Calu3 (cell line): Measurements from ENCODE around the gene LDAH. TPM values are rescaled to one million over a fixed set of nuclear protein-coding genes. Genes with fewer than 3 reads are reported as not detected.

ENCODE experiments used
- BruUV-seq: library from RNA; stranded (reverse); fragments of 400-500 nt; replicated peaks from 2 replicates; lab custom pipeline; 2021; lab: Mats Ljungman, UMichigan
- CTCF ChIA-PET: fragments of 300-600 bp; sonication (Branson Sonifier 250); formaldehyde crosslinking; loops from one replicate; lab custom pipeline; 2022; ENCODE audit warnings: antibody characterized with exemption; lab: Charles Lee
- DNase-seq: peaks from one replicate; pipeline ENCODE4 v3.0.0; 2022
- H3K27ac Mint-ChIP-seq: one replicate; pipeline ENCODE4 v1.8.0; 2022; ENCODE audit warnings: mixed read lengths; ENCODE audit not compliant: unreplicated experiment
- H3K27me3 Mint-ChIP-seq: one replicate; pipeline ENCODE4 v1.8.0; 2022; ENCODE audit warnings: mixed read lengths; ENCODE audit not compliant: unreplicated experiment
- H3K36me3 Mint-ChIP-seq: one replicate; pipeline ENCODE4 v1.8.0; 2022; ENCODE audit warnings: mild to moderate bottlenecking, moderate library complexity, mixed read lengths; ENCODE audit not compliant: insufficient read depth, unreplicated experiment
- H3K4me1 Mint-ChIP-seq: one replicate; pipeline ENCODE4 v1.8.0; 2022; ENCODE audit warnings: mild to moderate bottlenecking, low read depth, mixed read lengths; ENCODE audit not compliant: unreplicated experiment
- H3K4me3 Mint-ChIP-seq: one replicate; pipeline ENCODE4 v1.8.0; 2022; ENCODE audit warnings: mild to moderate bottlenecking, low read depth, moderate library complexity, mixed read lengths; ENCODE audit not compliant: unreplicated experiment
- H3K9me3 Mint-ChIP-seq: one replicate; pipeline ENCODE4 v1.8.0; 2022; ENCODE audit warnings: low read depth, mixed read lengths; ENCODE audit not compliant: unreplicated experiment
- intact Hi-C: fragments of 100-400 bp; cut with micrococcal nuclease; formaldehyde crosslinking; loops from one replicate; pipeline ENCODE4 v1.10.0; 2022; ENCODE audit not compliant: unreplicated experiment
- total RNA-seq: library from RNA; stranded (reverse); gene quantifications from 2 replicates; pipeline ENCODE4 v1.2.3, GENCODE V29; 2022
- TF ChIP-seq, protein P1 (sequence below): fragments of 200-600 bp; IDR thresholded peaks from one replicate; pipeline ENCODE4 v1.8.0; 2022; ENCODE audit warnings: antibody characterized with exemption; ENCODE audit not compliant: unreplicated experiment

The LDAH gene
- total RNA-seq, 1 experiment from 2014 or later = 18.1 TPM

DNA sequence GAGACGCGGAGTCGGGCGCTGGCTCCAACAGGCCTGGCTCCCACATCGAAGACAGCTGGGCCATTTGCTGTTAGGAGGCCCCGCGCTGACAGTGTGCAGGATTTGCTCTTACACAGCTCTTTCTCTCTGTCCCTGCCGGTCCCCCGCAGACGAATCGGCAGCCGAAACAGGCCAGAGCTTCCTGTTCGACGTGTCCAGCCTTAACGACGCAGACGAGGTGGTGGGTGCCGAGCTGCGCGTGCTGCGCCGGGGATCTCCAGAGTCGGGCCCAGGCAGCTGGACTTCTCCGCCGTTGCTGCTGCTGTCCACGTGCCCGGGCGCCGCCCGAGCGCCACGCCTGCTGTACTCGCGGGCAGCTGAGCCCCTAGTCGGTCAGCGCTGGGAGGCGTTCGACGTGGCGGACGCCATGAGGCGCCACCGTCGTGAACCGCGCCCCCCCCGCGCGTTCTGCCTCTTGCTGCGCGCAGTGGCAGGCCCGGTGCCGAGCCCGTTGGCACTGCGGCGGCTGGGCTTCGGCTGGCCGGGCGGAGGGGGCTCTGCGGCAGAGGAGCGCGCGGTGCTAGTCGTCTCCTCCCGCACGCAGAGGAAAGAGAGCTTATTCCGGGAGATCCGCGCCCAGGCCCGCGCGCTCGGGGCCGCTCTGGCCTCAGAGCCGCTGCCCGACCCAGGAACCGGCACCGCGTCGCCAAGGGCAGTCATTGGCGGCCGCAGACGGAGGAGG lies 152.4 kb downstream of the LDAH start:
- H3K4me1 Mint-ChIP-seq = no peaks in the 10 kb centered on the region
- no peak for DNase-seq
- TF ChIP-seq, protein P1, sequence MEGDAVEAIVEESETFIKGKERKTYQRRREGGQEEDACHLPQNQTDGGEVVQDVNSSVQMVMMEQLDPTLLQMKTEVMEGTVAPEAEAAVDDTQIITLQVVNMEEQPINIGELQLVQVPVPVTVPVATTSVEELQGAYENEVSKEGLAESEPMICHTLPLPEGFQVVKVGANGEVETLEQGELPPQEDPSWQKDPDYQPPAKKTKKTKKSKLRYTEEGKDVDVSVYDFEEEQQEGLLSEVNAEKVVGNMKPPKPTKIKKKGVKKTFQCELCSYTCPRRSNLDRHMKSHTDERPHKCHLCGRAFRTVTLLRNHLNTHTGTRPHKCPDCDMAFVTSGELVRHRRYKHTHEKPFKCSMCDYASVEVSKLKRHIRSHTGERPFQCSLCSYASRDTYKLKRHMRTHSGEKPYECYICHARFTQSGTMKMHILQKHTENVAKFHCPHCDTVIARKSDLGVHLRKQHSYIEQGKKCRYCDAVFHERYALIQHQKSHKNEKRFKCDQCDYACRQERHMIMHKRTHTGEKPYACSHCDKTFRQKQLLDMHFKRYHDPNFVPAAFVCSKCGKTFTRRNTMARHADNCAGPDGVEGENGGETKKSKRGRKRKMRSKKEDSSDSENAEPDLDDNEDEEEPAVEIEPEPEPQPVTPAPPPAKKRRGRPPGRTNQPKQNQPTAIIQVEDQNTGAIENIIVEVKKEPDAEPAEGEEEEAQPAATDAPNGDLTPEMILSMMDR = no peak
- no TSS peak for BruUV-seq
- H3K36me3 Mint-ChIP-seq = no peaks in the 10 kb centered on the region
- no peaks in the 10 kb centered on the region for H3K9me3 Mint-ChIP-seq
- intact Hi-C loops = no loop called here
- peaks cover 31% of the 10 kb centered on the region for H3K27me3 Mint-ChIP-seq
- H3K27ac Mint-ChIP-seq = no peak overlapping the region
- H3K4me3 Mint-ChIP-seq = no peak overlapping the region
- CTCF ChIA-PET = no interaction called here

DNA sequence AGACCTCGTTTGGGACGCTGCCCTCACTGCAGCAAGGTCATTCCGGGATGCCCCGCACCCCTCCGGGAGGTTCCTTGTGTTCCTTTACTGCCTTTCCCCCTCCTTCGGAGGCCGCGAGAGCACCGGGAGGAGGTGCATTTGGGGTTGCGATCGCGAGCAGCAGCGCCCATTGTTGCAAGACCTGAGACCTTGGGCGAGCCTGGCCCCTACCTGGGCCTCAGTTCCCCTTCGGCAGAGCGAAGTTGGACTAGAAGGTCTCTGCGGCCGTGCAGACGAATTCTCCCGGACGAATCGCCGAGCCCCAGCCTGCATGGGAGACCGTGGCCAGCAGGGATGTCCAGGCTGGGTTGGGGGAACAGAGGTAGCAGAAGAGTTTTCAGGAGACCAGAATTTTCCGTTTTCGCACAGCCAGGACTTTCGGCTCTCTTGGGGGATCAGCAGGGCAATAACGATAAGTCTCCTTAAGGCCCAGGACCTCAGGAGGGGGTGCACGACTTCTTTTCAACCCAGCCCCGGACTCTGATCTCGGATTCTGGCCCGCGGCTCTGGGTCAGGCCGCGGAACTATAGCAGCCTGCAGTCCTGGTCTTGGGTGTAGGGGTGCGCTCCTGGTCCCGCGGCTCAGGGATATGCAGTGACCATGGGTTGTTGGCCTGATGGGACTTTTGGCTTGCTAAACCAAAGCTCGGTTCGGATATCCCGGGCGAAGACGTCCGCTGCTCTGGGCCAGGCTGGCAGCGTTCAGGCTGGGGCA lies 153.2 kb downstream of the LDAH start:
- no peaks in the 10 kb centered on the region for H3K36me3 Mint-ChIP-seq
- CTCF ChIA-PET = no interaction called here
- BruUV-seq = no TSS peak
- H3K27me3 Mint-ChIP-seq = peaks cover 39% of the 10 kb centered on the region
- H3K4me3 Mint-ChIP-seq = no peak overlapping the region
- H3K27ac Mint-ChIP-seq = no peak overlapping the region
- TF ChIP-seq, protein P1 = no peak
- H3K9me3 Mint-ChIP-seq = no peaks in the 10 kb centered on the region
- DNase-seq = no peak
- peaks cover 5% of the 10 kb centered on the region for H3K4me1 Mint-ChIP-seq
- intact Hi-C loops = no loop called here

DNA sequence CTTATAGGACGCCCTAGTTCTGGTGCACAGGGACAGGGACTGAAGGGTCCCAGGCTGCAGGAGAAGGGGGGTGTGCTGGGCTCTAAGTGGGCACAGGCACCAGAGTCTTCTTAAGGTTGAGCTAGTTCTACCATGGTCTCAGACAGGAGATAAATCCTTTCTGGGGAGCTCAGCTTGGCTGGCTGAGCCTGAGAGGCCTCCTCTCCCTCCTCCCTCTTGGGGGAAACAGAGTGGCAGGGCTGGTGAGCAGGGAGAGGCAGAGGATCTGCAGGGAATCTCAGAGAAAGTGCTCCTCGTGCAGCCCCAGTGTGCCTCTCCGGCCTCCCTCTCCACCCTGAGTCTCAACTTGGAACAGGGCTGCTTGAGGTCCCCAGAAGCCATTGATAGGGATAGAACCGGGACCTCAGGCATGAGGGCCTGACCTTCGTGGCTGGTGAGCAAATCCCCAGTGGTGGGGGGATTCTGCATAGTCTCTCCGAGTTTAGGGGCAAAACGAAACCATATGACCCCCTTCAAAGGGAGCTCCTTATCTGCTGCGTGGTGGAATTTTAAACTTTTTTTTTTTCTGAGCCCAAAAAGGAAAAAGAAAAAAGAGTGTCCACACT lies 153.9 kb downstream of the LDAH start:
- TF ChIP-seq, protein P1 = no peak
- Mint-ChIP-seq H3K36me3 (no peaks in the 10 kb centered on the region), H3K4me1 (peaks cover 12% of the 10 kb centered on the region), H3K27me3 (peaks cover 46% of the 10 kb centered on the region), H3K27ac (no peak overlapping the region), H3K9me3 (no peaks in the 10 kb centered on the region), H3K4me3 (no peak overlapping the region)
- intact Hi-C loops = no loop called here
- DNase-seq = no peak
- BruUV-seq = no TSS peak
- CTCF ChIA-PET = no interaction called here

DNA sequence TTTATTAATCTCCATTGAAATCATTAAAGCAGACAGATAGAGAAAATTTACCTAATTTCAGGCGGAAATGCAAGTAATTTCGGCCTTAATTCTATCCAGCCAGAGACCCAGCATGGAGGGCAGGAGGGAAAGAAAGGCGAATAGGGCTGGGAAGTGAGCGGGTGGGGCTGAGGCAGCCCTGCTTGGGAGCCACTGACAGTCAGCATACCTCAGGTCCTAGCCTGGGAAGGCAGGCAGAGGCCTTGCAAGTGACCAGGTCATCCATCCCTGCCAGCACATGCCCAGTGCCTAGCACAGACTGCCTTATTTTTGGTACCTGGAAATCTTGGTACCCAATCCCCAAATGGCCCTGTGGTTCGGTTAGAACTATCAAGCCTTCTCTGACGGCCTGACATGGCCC lies 154.4 kb downstream of the LDAH start:
- Mint-ChIP-seq H3K27ac (no peak overlapping the region), H3K4me1 (peaks cover 18% of the 10 kb centered on the region), H3K27me3 (peaks cover 51% of the 10 kb centered on the region), H3K4me3 (no peak overlapping the region), H3K9me3 (no peaks in the 10 kb centered on the region), H3K36me3 (no peaks in the 10 kb centered on the region)
- intact Hi-C loops = no loop called here
- no TSS peak for BruUV-seq
- CTCF ChIA-PET = no interaction called here
- no peak for DNase-seq
- TF ChIP-seq, protein P1 = no peak
